Neural cell (in vitro differentiated cells): Measurements from ENCODE around the gene NOSIP. TPM values are rescaled to one million over a fixed set of nuclear protein-coding genes. Genes with fewer than 3 reads are reported as not detected.

Experiments
- H2AFZ ChIP-seq: fragments of 200-600, 300-800 bp; sonication (generic), shearing (Covaris generic); 2 replicates; pipeline ENCODE4 v1.6.0; 2014; ENCODE audit warnings: low read depth, mild to moderate bottlenecking, antibody characterized with exemption, low read length, moderate library complexity
- H3F3A ChIP-seq: fragments of 200-600 bp; shearing (Covaris generic); 2 replicates; pipeline ENCODE4 v1.6.1; 2016; ENCODE audit warnings: mild to moderate bottlenecking, moderate library complexity, mixed read lengths, antibody characterized with exemption, low read length; ENCODE audit not compliant: insufficient read depth, poor library complexity, severe bottlenecking
- H3K27ac ChIP-seq: fragments of 200-600, 300-800 bp; sonication (generic), shearing (Covaris generic); 2 replicates; pipeline ENCODE4 v1.5.1; 2014; ENCODE audit warnings: mild to moderate bottlenecking, low read length, moderate library complexity
- H3K27me3 ChIP-seq: fragments of 300-800, 200-600 bp; sonication (generic), shearing (Covaris generic); 2 replicates; pipeline ENCODE4 v1.6.0; 2014; ENCODE audit warnings: mild to moderate bottlenecking, low read depth, low read length, moderate library complexity; ENCODE audit not compliant: insufficient read depth
- H3K36me3 ChIP-seq: fragments of 300-800, 200-600 bp; sonication (generic), shearing (Covaris generic); 2 replicates; pipeline ENCODE4 v1.5.1; 2014; ENCODE audit warnings: mild to moderate bottlenecking, antibody characterized with exemption, low read length, moderate library complexity; ENCODE audit not compliant: insufficient read depth
- H3K4me2 ChIP-seq: fragments of 300-800, 200-600 bp; sonication (generic), shearing (Covaris generic); 2 replicates; pipeline ENCODE4 v1.6.0; 2014; ENCODE audit warnings: mild to moderate bottlenecking, low read length
- H3K4me3 ChIP-seq: fragments of 300-800, 200-600 bp; sonication (generic), shearing (Covaris generic); 2 replicates; pipeline ENCODE4 v1.5.1; 2014; ENCODE audit warnings: mild to moderate bottlenecking, low read length, moderate library complexity
- H3K79me2 ChIP-seq: fragments of 200-600 bp; shearing (Covaris generic); replicated peaks from 2 replicates; pipeline ENCODE4 v1.6.0; 2014; ENCODE audit warnings: mild to moderate bottlenecking, low read length, moderate library complexity; ENCODE audit not compliant: insufficient read depth
- H3K9ac ChIP-seq: fragments of 300-800, 200-600 bp; sonication (generic), shearing (Covaris generic); 2 replicates; pipeline ENCODE4 v1.6.1; 2016; ENCODE audit warnings: mild to moderate bottlenecking, low read length, mixed read lengths
- H3K9me2 ChIP-seq: fragments of 200-600 bp; shearing (Covaris generic); 2 replicates; pipeline ENCODE4 v1.6.1; 2016; ENCODE audit warnings: mild to moderate bottlenecking, low read length, mixed read lengths; ENCODE audit not compliant: insufficient read depth
- H3K9me3 ChIP-seq: fragments of 200-600, 300-800 bp; sonication (generic), shearing (Covaris generic); 2 replicates; pipeline ENCODE4 v1.6.1; 2016; ENCODE audit warnings: mild to moderate bottlenecking, mixed run types, low read length, moderate library complexity, mixed read lengths
- H4K20me1 ChIP-seq: fragments of 200-600 bp; shearing (Covaris generic); 2 replicates; pipeline ENCODE4 v1.6.1; 2016; ENCODE audit warnings: mild to moderate bottlenecking, mixed run types; ENCODE audit not compliant: insufficient read depth
- EP300 ChIP-seq: fragments of 450-650 bp; conservative IDR thresholded peaks from 2 replicates; pipeline ENCODE4 v1.6.1; 2014; ENCODE audit warnings: antibody characterized with exemption, mild to moderate bottlenecking, moderate library complexity; ENCODE audit not compliant: poor library complexity, severe bottlenecking
- EZH2 ChIP-seq: fragments of 200-600, 300-800 bp; shearing (Covaris generic), sonication (generic); IDR thresholded peaks from 2 replicates; pipeline ENCODE4 v1.6.1; 2014; ENCODE audit warnings: antibody characterized with exemption, low read length, borderline replicate concordance, mild to moderate bottlenecking; ENCODE audit not compliant: insufficient read depth, poor library complexity, severe bottlenecking
- MXI1 ChIP-seq: fragments of 450-650 bp; conservative IDR thresholded peaks from 2 replicates; pipeline ENCODE4 v1.6.1; 2014; ENCODE audit warnings: antibody characterized with exemption, mild to moderate bottlenecking; ENCODE audit not compliant: poor library complexity, severe bottlenecking
- POLR2AphosphoS5 ChIP-seq: IDR thresholded peaks from 2 replicates; pipeline ENCODE4 v1.6.1; 2012
- RAD21 ChIP-seq: fragments of 450-650 bp; conservative IDR thresholded peaks from 2 replicates; pipeline ENCODE4 v1.6.1; 2014; ENCODE audit warnings: antibody characterized with exemption, mild to moderate bottlenecking, moderate library complexity
- SMC3 ChIP-seq: fragments of 450-650 bp; conservative IDR thresholded peaks from 2 replicates; pipeline ENCODE4 v1.6.1; 2014; ENCODE audit warnings: antibody characterized with exemption, mild to moderate bottlenecking, moderate library complexity; ENCODE audit not compliant: poor library complexity
- TAF1 ChIP-seq: IDR thresholded peaks from 2 replicates; pipeline ENCODE4 v1.6.1; 2012; ENCODE audit warnings: low read depth
- polyA plus RNA-seq: library from polyadenylated mRNA; depleted of rRNA; stranded (reverse); fragments of >200 nt; gene quantifications from 2 replicates; pipeline ENCODE4 v1.2.3, GENCODE V29; 2014
- TF ChIP-seq, protein P1 (sequence below): IDR thresholded peaks from 2 replicates; pipeline ENCODE4 v1.6.1; 2012; ENCODE audit warnings: borderline replicate concordance
- TF ChIP-seq, protein P2 (sequence below): fragments of 450-650 bp; IDR thresholded peaks from 2 replicates; pipeline ENCODE4 v1.5.1; 2014; ENCODE audit warnings: antibody characterized with exemption, mild to moderate bottlenecking, moderate library complexity; ENCODE audit not compliant: poor library complexity, severe bottlenecking

The NOSIP gene
- polyA plus RNA-seq, 1 donor from 2014 or later, result 129 TPM

DNA sequence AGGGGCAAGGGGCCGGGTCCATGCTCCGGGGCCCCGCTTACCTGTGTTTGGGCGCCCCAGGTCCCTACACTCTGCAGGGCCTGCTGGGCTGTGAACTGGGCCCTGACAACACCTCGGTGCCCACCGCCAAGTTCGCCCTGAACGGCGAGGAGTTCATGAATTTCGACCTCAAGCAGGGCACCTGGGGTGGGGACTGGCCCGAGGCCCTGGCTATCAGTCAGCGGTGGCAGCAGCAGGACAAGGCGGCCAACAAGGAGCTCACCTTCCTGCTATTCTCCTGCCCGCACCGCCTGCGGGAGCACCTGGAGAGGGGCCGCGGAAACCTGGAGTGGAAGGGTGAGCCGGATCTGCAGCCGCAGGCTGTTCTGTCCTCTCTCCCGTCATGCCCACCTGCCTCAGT is 66.2 kb downstream of the NOSIP start:
- no peaks in the 10 kb centered on the region for H3K9me2 ChIP-seq
- H3K4me3 ChIP-seq, result no peak overlapping the region
- H4K20me1 ChIP-seq, result no peaks in the 10 kb centered on the region
- H3K9ac ChIP-seq, result no peak overlapping the region
- H3K36me3 ChIP-seq, result no peaks in the 10 kb centered on the region
- no peaks in the 10 kb centered on the region for H3K79me2 ChIP-seq
- H3K9me3 ChIP-seq, result no peaks in the 10 kb centered on the region
- no peak overlapping the region for H3K27ac ChIP-seq
- H3K4me2 ChIP-seq, result no peak overlapping the region
- H3K27me3 ChIP-seq, result no peaks in the 10 kb centered on the region
- TF ChIP-seq EZH2 (no peak), EP300 (no peak)
- H2AFZ ChIP-seq, result no peak overlapping the region
- no peaks in the 10 kb centered on the region for H3F3A ChIP-seq

DNA sequence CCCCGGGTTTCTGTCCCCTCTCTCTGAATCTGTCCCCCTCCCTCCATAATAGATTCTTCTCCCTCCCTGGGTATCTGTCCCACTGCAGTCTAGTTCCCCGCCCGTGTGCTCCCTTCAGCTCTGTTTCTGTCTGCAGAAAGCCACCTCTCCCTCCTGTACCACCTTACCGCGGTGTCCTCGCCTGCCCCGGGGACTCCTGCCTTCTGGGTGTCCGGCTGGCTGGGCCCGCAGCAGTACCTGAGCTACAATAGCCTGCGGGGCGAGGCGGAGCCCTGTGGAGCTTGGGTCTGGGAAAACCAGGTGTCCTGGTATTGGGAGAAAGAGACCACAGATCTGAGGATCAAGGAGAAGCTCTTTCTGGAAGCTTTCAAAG is 66.6 kb downstream of the NOSIP start:
- no peak overlapping the region for H2AFZ ChIP-seq
- H3F3A ChIP-seq, result no peaks in the 10 kb centered on the region
- no peak for TF ChIP-seq EZH2
- TF ChIP-seq, protein P1, sequence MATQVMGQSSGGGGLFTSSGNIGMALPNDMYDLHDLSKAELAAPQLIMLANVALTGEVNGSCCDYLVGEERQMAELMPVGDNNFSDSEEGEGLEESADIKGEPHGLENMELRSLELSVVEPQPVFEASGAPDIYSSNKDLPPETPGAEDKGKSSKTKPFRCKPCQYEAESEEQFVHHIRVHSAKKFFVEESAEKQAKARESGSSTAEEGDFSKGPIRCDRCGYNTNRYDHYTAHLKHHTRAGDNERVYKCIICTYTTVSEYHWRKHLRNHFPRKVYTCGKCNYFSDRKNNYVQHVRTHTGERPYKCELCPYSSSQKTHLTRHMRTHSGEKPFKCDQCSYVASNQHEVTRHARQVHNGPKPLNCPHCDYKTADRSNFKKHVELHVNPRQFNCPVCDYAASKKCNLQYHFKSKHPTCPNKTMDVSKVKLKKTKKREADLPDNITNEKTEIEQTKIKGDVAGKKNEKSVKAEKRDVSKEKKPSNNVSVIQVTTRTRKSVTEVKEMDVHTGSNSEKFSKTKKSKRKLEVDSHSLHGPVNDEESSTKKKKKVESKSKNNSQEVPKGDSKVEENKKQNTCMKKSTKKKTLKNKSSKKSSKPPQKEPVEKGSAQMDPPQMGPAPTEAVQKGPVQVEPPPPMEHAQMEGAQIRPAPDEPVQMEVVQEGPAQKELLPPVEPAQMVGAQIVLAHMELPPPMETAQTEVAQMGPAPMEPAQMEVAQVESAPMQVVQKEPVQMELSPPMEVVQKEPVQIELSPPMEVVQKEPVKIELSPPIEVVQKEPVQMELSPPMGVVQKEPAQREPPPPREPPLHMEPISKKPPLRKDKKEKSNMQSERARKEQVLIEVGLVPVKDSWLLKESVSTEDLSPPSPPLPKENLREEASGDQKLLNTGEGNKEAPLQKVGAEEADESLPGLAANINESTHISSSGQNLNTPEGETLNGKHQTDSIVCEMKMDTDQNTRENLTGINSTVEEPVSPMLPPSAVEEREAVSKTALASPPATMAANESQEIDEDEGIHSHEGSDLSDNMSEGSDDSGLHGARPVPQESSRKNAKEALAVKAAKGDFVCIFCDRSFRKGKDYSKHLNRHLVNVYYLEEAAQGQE, result no peak
- TF ChIP-seq, protein P2, sequence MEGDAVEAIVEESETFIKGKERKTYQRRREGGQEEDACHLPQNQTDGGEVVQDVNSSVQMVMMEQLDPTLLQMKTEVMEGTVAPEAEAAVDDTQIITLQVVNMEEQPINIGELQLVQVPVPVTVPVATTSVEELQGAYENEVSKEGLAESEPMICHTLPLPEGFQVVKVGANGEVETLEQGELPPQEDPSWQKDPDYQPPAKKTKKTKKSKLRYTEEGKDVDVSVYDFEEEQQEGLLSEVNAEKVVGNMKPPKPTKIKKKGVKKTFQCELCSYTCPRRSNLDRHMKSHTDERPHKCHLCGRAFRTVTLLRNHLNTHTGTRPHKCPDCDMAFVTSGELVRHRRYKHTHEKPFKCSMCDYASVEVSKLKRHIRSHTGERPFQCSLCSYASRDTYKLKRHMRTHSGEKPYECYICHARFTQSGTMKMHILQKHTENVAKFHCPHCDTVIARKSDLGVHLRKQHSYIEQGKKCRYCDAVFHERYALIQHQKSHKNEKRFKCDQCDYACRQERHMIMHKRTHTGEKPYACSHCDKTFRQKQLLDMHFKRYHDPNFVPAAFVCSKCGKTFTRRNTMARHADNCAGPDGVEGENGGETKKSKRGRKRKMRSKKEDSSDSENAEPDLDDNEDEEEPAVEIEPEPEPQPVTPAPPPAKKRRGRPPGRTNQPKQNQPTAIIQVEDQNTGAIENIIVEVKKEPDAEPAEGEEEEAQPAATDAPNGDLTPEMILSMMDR, result no peak
- TF ChIP-seq TAF1, result no peak
- TF ChIP-seq EP300, result no peak
- TF ChIP-seq RAD21, result no peak
- no peak for TF ChIP-seq MXI1
- H4K20me1 ChIP-seq, result no peaks in the 10 kb centered on the region
- H3K36me3 ChIP-seq, result no peaks in the 10 kb centered on the region
- H3K27me3 ChIP-seq, result no peaks in the 10 kb centered on the region
- no peaks in the 10 kb centered on the region for H3K9me2 ChIP-seq
- no peak overlapping the region for H3K27ac ChIP-seq
- no peaks in the 10 kb centered on the region for H3K9me3 ChIP-seq
- no peaks in the 10 kb centered on the region for H3K79me2 ChIP-seq
- no peak overlapping the region for H3K4me3 ChIP-seq
- H3K4me2 ChIP-seq, result no peak overlapping the region
- H3K9ac ChIP-seq, result no peak overlapping the region

DNA sequence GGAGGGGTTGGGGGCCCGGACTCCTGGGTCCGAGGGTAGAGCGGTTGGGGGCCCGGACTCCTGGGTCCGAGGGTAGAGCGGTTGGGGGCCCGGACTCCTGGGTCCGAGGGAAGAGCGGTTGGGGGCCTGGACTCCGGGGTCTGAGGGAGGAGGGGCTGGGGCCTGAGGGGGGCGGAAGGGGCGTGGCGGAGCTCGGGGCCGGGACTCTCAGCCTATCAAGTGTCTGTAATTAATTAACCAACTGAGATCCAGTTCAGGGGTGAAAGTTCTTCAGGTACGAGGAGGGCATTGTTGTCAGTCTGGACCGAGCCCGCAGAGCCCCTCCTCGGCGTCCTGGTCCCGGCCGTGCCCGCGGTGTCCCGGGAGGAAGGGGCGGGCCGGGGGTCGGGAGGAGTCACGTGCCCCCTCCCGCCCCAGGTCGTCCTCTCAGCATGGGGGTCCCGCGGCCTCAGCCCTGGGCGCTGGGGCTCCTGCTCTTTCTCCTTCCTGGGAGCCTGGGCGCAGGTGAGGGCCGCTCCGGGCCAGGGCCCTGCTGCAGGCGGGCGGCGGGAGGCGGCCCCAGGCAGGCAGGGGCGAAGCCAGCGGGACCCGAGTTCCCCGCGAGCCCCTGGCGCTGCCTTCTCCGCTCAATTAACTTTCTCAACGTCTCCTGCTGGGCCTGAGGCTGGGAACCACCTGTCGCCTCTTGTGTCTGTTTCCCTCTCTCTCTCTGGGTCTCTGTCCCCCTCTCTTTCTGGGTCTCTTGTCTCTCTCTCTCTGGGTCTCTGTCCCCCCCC is 67.2 kb downstream of the NOSIP start:
- no peaks in the 10 kb centered on the region for H4K20me1 ChIP-seq
- no peak overlapping the region for H3K9ac ChIP-seq
- no peaks in the 10 kb centered on the region for H3F3A ChIP-seq
- no peak overlapping the region for H2AFZ ChIP-seq
- H3K36me3 ChIP-seq, result no peaks in the 10 kb centered on the region
- TF ChIP-seq POLR2AphosphoS5 (no peak), TAF1 (no peak), RAD21 (no peak), EZH2 (no peak), MXI1 (no peak), SMC3 (no peak), EP300 (no peak)
- TF ChIP-seq, protein P2, result no peak
- TF ChIP-seq, protein P1, result no peak
- H3K9me3 ChIP-seq, result no peaks in the 10 kb centered on the region
- no peaks in the 10 kb centered on the region for H3K9me2 ChIP-seq
- H3K27ac ChIP-seq, result no peak overlapping the region
- H3K79me2 ChIP-seq, result no peaks in the 10 kb centered on the region
- peak overlapping the region; percentile 53 for H3K4me3 ChIP-seq
- H3K27me3 ChIP-seq, result no peaks in the 10 kb centered on the region
- no peak overlapping the region for H3K4me2 ChIP-seq
